ENCODE data around the gene COL21A1. TPM values are rescaled to one million over a fixed set of nuclear protein-coding genes. Genes with fewer than 3 reads are reported as not detected.

The COL21A1 gene
- polyA plus RNA-seq, 2 of the 4 experiments (the other 2 are of a cell fraction), result 1.4 to 3.3 TPM

- H3K4me2 ChIP-seq, result no peak overlapping the region
- DNase-seq (ENCODE audit: low read depth in 1 of 2, low spot score in 1 of 2) (no peak), ATAC-seq (no peak), FAIRE-seq (no peak)
- CTCF ChIA-PET, result no interaction called here
- TF ChIP-seq MAFK (IDR thresholded peaks at IDR 0.05; ENCODE audit: partially characterized antibody) (no peak), BCL3 (IDR thresholded peaks at IDR 0.05) (no peak), CBX8 (IDR thresholded peaks at IDR 0.05) (no peak), RNF2 (IDR thresholded peaks at IDR 0.05; ENCODE audit: borderline replicate concordance, low read depth) (no peak), FOXS1 (CRISPR knock-in tag; IDR thresholded peaks at IDR 0.05) (no peak), POLR2AphosphoS2 (conservative IDR thresholded peaks at IDR 0.05; ENCODE audit: low read length) (no peak), ELK1 (IDR thresholded peaks at IDR 0.05; ENCODE audit: low read depth, low read length) (no peak), NFE2L2 (conservative IDR thresholded peaks at IDR 0.05; ENCODE audit: low read length) (no peak), ZFP36 (IDR thresholded peaks at IDR 0.05; ENCODE audit: borderline replicate concordance, partially characterized antibody) (no peak), TFCP2L1 (CRISPR knock-in tag; IDR thresholded peaks at IDR 0.05) (no peak), CBX2 (IDR thresholded peaks at IDR 0.05; ENCODE audit: borderline replicate concordance, low read depth) (no peak)
- H3K4me3 ChIP-seq, result no peak overlapping the region
- 94% methylated on average over 2 of the region's 2 CpGs for WGBS (ENCODE audit: missing lambda C conversion rate)
- H3K9me3 ChIP-seq, result no peaks in the 10 kb centered on the region
- POLR2A ChIA-PET, result no interaction called here
- no peaks in the 10 kb centered on the region for H3K4me1 ChIP-seq
- H3K27ac ChIP-seq, result no peak overlapping the region
Measured at GRCh38 chr6:56033401-56033800, 214.0 kb downstream of the COL21A1 start.

- Histone ChIP-seq H3K27ac (no peak overlapping the region), H3K4me3 (no peak overlapping the region), H3K4me1 (no peaks in the 10 kb centered on the region), H3K9me3 (no peaks in the 10 kb centered on the region), H3K4me2 (no peak overlapping the region)
- CTCF ChIA-PET, result no interaction called here
- WGBS (ENCODE audit: missing lambda C conversion rate), result 87% methylated on average over 2 of the region's 2 CpGs
- FAIRE-seq (no peak), DNase-seq (ENCODE audit: low read depth in 1 of 2, low spot score in 1 of 2) (no peak), ATAC-seq (no peak)
- POLR2A ChIA-PET, result no interaction called here
- TF ChIP-seq ZNF302 (CRISPR knock-in tag; IDR thresholded peaks at IDR 0.05), result no peak
- TF ChIP-seq MYC (IDR thresholded peaks at IDR 0.05; ENCODE audit: borderline replicate concordance, low read length), result no peak
- TF ChIP-seq HOXB5 (CRISPR knock-in tag; IDR thresholded peaks at IDR 0.05), result no peak
- no peak for TF ChIP-seq GATA3 (IDR thresholded peaks at IDR 0.05; ENCODE audit: borderline replicate concordance)
- TF ChIP-seq CTCF (IDR thresholded peaks at IDR 0.05), result no peak
- TF ChIP-seq HEYL (CRISPR knock-in tag; IDR thresholded peaks at IDR 0.05), result no peak
- TF ChIP-seq ZFP36 (IDR thresholded peaks at IDR 0.05; ENCODE audit: borderline replicate concordance, partially characterized antibody), result no peak
- no peak for TF ChIP-seq RFX5 (IDR thresholded peaks at IDR 0.05)
Measured at GRCh38 chr6:56032715-56033260, 214.6 kb downstream of the COL21A1 start.

- Histone ChIP-seq H3K4me1 (no peaks in the 10 kb centered on the region), H3K9me3 (no peaks in the 10 kb centered on the region), H3K4me3 (no peak overlapping the region), H3K27ac (no peak overlapping the region), H3K4me2 (no peak overlapping the region)
- ATAC-seq, result no peak
- no peak for FAIRE-seq
- WGBS (ENCODE audit: missing lambda C conversion rate), result 34% methylated on average over 2 of the region's 2 CpGs
- DNase-seq (ENCODE audit: low read depth in 1 of 2, low spot score in 1 of 2), result no peak
- CTCF ChIA-PET, result no interaction called here
- POLR2A ChIA-PET, result no interaction called here
- TF ChIP-seq TP53 (CRISPR knock-in tag; IDR thresholded peaks at IDR 0.05) (no peak), POLR2AphosphoS2 (conservative IDR thresholded peaks at IDR 0.05; ENCODE audit: low read length) (no peak), CHD4 (IDR thresholded peaks at IDR 0.05; ENCODE audit: borderline replicate concordance) (no peak), FOSL2 (IDR thresholded peaks at IDR 0.05) (no peak), FOSL2 (CRISPR knock-in tag; IDR thresholded peaks at IDR 0.05) (no peak), USF2 (IDR thresholded peaks at IDR 0.05) (no peak), FOSB (CRISPR knock-in tag; IDR thresholded peaks at IDR 0.05) (no peak), CTCF (IDR thresholded peaks at IDR 0.05) (no peak), HMGXB4 (CRISPR knock-in tag; IDR thresholded peaks at IDR 0.05; ENCODE audit: borderline replicate concordance) (no peak), RARB (CRISPR knock-in tag; IDR thresholded peaks at IDR 0.05) (no peak)
Measured at GRCh38 chr6:56027865-56028264, 219.5 kb downstream of the COL21A1 start.
